NCI-H2081 treated with DMSO at 0.1 percent for 48 hours (cell line): ENCODE data around the gene ARPC2.

Source experiments
- DNase-seq: peaks from one replicate; lab custom pipeline; 2025; lab: John Stamatoyannopoulos, UW

Gene ARPC2

GRCh38 chr2:218253232-218253625 lies 36.2 kb downstream of the ARPC2 start:
- no peak for DNase-seq

DNA sequence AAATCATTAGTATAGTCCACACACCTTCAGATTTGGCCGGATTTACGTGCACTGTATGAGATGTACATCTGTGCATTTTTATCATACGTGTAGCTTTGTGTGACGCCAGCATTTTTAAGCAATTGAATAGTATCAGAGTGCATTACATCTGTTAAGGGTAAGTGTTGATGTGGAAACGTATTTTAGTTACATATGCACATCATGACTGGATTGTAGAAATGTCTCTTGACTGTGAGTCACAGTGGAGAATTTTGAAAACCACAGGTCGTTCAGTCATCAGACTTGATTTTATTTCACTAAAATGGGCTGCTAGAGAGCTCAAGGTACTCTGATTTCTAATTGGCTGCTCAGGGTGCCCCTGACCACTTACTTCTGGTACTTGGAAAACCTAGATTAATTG lies 38.5 kb downstream of the ARPC2 start:
- DNase-seq, result no peak

DNA sequence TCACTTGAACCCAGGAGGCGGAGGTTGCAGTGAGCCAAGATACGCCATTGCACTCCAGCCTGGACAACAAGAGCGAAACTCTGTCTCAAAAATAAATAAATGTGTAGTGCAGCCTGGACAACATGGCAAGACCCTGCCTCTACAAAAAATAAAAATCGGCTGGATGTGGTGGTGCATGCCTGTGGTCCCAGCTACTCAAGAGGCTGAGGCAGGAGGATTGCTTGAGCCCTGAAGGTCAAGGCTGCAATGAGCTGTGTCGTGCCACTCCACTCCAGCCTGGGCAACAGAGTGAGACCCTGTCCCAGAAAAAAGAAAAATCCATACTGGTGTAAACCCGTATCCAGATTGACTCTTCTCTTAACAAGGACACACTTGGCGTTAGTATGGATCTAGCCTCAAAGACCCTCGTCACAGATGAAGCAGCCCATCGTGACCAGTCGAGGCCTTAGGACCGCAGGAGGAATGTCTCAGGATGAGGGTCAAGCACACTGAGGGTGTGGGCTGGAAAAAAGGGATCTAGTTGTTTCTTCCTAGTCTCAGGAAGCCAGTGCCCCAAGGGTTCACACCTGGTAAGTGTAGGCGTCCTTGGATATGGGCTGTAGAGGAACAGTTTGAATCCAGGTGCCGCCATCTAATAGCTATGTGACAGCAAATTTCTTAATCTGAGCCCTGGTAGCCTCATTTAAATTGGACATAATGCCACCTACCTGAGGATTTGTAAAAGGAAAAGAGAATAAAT lies 39.8 kb downstream of the ARPC2 start:
- no peak for DNase-seq

DNA sequence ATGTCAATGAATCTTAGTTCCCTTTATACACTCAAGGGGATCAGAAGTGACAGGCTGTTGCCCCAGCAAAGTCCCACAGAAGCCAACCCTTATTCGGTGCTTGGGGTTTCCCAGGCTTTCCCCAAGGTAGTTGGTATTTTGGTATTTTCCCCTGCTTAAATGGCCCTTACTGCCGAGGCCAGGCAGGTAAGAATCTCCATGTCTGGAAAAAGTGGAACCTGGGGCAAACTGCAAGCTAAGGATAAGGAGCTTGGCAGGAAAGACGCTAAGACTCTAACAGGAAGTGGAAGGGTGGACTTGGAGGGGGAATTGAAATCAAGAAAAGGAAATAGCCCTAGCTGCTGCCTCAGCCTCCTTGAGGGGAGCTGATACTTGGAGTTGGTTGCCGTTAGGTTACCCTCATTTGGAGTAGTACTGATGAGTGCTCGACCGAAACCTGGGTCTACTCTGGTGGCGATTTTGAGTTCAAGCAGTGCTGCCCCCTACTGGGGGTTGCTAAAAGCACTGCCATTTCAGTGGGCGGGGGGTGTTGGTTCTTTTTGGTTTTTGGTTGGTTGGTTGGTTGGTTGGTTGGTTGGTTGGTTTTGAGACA lies 40.5 kb downstream of the ARPC2 start:
- DNase-seq, result no peak

DNA sequence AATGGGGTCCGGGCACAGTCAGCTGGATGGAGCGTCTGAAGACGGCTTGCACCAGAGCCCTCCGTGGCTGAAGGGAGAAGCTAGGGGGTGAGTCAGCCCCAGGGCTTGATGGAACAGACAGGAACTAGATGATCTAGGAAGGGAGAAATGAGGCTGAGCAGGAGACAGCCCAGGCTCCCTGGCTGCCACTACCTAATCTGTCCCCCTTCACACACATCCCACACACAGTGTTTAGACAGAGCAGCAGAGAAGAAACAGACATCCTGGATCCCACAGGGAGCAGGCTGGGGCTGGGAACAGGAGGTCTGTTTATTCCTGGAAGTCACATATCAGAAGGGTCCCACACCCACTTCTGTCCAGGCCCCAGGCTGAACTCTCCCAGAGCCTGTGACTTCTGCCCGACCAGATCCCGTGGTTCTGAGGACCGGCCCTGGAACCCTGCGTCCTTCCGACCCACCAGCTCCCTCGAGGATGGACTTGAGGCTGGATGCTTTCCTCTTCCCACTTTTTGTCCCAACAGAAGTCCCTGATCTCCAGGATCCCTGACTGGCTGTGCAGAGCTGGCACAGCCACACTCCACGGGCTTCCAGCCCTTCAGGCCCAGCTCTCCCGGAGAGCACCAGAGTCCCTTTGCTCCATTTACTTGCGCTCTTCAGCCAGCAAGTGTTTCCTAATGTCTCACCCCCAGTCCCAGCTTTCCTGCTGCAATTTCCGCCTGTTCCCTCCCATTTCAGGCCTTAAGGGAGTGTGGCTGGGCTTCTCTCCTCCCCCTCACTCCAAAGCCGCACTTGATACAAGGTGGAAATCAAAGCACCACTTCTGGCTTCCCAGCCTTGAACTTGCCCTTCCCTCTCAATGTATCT lies 42.3 kb downstream of the ARPC2 start:
- DNase-seq, result no peak

DNA sequence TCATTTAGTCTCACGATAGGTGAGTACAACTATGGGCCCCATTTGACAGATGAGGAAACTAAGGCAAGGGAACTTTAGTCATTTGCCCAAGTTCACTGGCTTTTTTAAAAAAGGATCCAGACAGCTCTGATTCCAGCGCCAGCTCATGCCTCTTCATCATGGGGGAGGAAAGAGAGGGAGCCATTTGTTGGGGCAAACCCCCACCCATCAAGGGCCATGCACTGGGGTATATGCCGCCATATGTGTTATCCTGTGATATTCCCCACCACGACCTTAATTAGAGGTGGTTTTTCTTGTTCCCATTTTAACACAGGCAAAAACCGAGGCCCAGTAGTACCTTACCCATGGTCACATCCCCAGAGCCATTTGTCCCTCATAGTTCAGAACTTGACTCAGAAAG lies 43.2 kb downstream of the ARPC2 start:
- no peak for DNase-seq

DNA sequence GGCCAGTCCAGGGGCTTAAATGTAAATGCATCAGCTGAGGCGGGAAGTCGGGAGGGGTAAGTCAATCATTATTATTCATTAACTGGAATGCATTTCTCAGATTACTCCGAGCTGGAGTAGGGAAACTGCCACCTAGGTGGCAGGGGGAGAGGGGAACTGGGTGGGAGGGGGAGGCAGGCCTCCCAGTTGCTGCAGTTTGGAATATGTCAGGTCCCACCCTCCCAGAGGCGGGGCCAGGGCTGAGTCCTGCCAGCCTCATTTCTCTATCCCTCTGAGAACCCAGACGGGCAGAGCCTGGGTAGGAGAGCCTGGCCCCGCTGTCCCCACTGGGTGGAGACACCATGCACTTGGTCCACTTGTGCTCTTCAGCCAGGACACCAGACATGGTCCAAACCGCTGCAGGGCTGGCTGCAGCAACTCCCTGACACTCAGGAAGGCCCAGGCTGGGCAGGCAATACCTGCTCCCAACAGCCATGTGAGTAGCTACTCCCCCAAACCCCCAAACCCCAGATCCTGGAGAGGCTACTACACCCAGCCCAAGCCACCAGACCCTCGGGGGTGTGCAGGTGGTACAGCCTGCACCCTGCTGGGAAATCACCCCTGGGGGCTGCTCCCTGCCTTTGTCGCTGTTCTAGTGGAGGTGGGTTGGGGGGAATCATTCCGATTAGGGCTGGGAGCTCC lies 43.9 kb downstream of the ARPC2 start, which contains the start of gene GPBAR1:
TSS of gene GPBAR1 (plus strand) at position 274 of the 681 bp plus-strand sequence. CDS start 1,710 bp downstream, outside the sequence.
- DNase-seq, result no peak

DNA sequence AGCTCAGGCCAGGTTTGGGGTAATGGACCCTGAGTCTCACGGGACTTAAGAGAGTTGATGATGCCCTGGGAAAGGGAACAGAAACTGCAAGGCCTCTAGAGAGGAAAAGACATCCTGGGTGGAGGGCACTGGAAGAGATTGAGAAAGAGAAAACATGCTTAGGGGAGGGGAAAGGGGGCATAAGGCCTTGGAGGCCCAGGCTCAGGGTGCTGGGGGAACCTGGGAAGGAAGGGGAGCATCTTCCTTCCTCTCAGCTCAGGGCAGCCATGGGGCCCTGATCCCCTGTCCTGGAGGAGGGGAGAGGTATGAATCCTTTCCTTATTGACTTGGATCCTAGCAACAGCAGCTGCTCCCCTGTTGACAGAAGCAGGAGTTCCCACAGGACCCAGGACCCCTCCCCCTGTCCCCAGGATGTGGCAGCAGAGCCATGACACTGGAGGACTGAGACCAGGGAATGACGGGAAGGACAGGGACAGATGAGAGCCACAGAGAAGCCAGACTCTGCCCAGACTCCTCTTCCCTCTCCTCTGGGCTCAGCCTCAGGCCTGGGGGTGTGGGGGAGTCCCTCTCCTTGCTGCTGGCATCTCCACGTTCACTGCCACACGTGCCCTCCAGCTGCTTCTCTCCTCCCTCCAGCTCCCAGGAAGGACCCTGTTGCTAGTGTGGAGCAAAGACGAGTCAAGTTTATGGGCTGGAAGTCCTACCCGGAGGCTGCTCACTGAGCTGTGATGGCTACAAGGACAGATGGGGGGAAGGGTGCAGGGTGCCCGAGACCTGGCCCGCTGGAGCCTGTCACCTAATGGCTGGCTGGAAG lies 44.6 kb downstream of the ARPC2 start:
- DNase-seq, result no peak

DNA sequence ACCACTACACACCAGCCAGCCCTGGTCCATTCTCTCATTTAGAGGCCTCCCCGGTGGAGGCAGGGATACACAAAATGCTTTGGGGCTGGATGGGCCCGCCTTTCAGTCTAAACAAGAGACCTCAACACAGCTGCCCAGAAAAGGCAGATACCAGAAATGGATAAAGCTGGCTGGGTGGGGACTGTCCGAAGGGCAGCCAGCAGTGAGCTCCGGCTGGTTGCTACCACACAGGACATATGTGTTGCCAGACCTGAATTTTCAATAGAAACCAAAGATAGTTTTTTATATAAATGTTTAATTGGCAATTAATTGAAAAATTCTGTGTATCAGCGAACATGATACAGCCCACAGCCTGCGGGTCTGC lies 45.2 kb downstream of the ARPC2 start:
- DNase-seq, result no peak

GRCh38 chr2:218262631-218263586 lies 45.9 kb downstream of the ARPC2 start:
- DNase-seq, result no peak

- no peak for DNase-seq
Observed at GRCh38 chr2:218263817-218264641, 47.0 kb downstream of the ARPC2 start.

DNA sequence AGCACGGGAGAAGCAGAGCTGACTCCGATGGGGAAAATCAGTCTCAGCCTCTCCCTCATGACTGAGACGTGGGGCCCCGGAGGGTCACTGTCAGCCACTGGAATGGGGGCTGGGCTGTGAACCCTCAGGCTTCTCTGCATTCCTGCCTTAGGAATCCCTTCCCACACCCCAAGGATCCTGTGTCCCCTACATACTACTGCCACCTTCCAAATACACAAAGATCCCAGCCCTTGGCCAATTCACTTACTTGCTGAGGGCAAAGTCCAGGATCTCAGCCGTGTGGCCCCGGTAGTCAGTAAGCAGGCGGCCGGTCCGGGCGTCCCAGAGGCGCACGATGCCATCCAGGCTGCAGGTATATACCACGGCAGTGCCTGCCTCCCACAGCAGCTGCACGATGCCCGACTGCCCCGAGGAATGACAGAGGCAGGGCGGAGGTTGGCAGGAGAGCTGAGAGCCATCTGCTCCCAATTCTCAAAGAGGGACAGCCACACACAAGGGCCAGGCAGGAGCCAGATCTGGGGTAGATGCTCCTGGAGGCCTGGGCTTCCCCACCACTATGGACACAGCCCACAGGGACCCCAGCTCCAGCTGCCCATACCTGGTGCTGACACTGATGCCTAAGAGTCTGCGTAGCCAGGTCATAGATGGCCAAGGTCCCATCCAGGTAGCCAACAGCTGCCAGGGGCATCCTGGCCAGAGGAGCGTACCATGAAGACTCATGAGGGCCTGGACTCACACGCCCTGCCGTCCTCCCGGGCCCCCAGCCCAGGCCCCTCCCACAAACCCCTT lies 48.0 kb downstream of the ARPC2 start:
- DNase-seq, result no peak

DNA sequence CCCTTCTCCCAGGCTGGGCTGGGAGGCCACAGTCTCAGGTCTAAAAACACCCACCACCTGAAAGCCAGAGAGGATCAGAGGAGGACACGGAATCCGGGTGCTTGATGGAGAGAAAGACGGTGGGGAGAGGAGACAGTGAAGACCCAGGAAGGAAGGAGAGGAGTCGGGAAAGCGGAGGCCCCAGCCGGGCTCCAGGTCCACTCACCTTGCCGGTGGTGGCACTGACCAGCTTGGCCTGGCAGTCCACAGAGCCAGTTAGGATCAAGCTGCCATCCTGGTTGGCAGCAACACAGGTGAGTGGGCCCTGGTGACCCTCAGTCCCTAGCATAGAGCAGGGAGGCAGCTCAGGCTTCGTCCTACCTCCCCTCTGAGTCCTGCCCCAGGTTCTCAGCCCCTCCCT lies 48.6 kb downstream of the ARPC2 start:
- DNase-seq, result no peak

DNA sequence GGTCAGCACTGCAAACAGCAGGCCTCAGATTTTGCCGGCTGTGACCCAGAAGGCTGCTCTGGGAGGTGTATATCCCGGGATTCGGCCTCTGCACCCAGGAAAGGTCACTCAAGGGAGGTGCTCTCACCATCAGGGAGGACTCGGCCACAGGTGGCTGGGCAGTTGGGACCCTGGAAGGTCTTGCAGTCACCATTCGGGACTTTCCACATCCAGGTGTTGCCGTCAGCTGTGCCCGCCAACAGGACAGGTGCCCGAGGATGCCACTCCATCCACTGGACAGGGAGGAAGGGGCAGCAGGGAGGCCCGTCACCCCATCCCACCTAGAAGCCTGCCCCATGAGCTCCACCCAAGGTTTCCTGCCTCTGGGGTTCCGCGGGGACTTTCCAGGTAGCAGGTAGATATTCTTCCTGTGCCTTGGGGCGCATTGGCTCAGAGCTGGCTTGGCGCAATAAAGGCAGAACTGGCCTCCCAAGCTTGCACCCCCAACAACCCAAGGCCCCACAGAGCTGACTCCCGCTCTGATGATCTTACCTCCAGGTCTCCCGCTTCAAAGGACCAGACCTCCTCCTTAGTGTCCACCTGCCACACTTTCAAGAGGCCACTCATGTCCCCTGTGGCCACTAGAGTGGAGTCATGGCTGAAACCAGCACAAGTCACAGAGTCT lies 49.5 kb downstream of the ARPC2 start:
- DNase-seq, result no peak

- DNase-seq, result no peak
Observed at GRCh38 chr2:218267259-218267658, 50.3 kb downstream of the ARPC2 start.

DNA sequence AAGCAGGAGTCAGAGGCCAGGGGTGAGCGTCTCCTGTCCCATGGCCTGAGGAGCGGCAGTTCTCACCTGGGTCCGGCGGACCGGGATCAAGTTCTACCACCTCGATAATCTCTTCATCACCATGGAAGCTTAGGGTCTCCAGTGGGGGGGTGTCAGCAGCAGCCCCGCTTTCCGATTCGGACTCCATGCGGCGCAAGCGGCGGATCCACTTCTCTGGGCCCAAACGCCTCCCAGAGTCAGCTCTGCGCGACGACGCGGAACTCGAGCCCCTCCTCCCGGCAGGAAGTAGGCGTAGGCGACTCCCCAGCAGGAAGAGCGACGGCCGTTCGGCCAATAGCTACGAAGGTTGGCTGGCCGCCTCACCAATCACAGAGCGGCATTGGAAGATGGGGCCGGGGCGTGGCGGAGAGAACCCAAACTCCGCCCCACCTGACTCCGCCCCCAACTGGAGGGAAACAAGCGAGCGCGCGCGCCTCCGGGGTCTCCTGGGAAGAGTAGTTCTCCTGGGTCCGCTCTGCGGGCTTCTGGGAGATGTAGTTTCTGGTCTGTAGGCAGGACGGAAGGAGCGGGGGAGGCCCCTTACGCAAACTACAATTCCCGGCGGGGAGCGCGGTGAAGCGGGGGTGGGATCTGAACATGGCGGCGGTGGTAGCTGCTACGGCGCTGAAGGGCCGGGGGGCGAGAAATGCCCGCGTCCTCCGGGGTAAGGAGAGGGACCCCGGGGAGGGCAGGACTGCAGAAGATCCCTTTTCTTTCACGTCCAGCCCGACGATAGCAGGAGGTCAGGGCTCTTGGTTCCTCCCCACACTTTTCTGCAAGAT lies 53.1 kb downstream of the ARPC2 start, which contains the start of the genes AAMP and PNKD:
TSS of gene AAMP (minus strand) at position 238 of the 821 bp plus-strand sequence. CDS start at position 187, 51 bp downstream.
TSS of gene PNKD (plus strand) at position 620 of the 821 bp plus-strand sequence. CDS start at position 637, 17 bp downstream.
- DNase-seq, result peak; percentile 97
